Keratinocyte (primary cell): ENCODE measurements around the gene FOCAD.

Source experiments
- EZH2 ChIP-seq: IDR thresholded peaks from one replicate; pipeline ENCODE4 v1.6.1; 2012; ENCODE audit warnings: inconsistent platforms, mild to moderate bottlenecking, low read length, moderate library complexity
- TF ChIP-seq, protein P1 (sequence below), 3 experiments: IDR thresholded peaks in 1 of 3; conservative IDR thresholded peaks in 1 of 3; optimal IDR thresholded peaks in 1 of 3; 2 replicates in 2 of 3; 3 replicates in 1 of 3; pipeline versions ENCODE3 to v1.5.1; 2011; ENCODE audit warnings: low read length in 3 of 3, mild to moderate bottlenecking in 3 of 3, moderate library complexity in 2 of 3, control low read depth in 1 of 3, inconsistent platforms in 1 of 3; ENCODE audit not compliant: insufficient read depth in 2 of 3; ENCODE audit errors: extremely low read depth in 1 of 3

DNA sequence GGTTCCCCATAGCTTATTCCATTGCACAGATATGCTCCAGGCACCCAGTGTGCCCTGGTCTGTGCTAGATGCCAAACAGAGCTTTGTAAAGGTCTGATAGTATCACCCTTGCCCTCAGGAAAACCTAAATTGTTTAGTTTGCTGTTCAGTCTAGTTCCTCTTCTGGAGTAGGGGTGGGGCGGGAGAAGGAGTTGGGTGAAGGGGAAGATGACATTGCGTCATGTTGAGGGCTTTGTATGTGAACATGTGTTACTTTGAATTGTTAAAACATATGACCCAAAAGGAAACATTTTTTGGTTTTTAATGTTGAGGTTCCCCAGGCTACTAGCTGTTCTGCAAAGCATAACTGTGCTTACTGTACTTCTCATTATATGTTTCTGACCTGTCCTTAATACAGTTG lies 306.8 kb downstream of the FOCAD start:
- TF ChIP-seq, protein P1, sequence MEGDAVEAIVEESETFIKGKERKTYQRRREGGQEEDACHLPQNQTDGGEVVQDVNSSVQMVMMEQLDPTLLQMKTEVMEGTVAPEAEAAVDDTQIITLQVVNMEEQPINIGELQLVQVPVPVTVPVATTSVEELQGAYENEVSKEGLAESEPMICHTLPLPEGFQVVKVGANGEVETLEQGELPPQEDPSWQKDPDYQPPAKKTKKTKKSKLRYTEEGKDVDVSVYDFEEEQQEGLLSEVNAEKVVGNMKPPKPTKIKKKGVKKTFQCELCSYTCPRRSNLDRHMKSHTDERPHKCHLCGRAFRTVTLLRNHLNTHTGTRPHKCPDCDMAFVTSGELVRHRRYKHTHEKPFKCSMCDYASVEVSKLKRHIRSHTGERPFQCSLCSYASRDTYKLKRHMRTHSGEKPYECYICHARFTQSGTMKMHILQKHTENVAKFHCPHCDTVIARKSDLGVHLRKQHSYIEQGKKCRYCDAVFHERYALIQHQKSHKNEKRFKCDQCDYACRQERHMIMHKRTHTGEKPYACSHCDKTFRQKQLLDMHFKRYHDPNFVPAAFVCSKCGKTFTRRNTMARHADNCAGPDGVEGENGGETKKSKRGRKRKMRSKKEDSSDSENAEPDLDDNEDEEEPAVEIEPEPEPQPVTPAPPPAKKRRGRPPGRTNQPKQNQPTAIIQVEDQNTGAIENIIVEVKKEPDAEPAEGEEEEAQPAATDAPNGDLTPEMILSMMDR (optimal IDR thresholded peaks at IDR 0.05 in 1 of 3, IDR thresholded peaks at IDR 0.05 in 1 of 3, conservative IDR thresholded peaks at IDR 0.05 in 1 of 3; ENCODE audit: extremely low read depth in 1 of 3, insufficient read depth in 2 of 3, low read length in 3 of 3): no peak
- no peak for TF ChIP-seq EZH2
